ENCODE results near the gene IRF6.
"Not testable (repeated sequence)": the region's sequence is repeated elsewhere in the genome, so short reads cannot be mapped to it uniquely, and the experiment has no call there.

Gene IRF6

DNA sequence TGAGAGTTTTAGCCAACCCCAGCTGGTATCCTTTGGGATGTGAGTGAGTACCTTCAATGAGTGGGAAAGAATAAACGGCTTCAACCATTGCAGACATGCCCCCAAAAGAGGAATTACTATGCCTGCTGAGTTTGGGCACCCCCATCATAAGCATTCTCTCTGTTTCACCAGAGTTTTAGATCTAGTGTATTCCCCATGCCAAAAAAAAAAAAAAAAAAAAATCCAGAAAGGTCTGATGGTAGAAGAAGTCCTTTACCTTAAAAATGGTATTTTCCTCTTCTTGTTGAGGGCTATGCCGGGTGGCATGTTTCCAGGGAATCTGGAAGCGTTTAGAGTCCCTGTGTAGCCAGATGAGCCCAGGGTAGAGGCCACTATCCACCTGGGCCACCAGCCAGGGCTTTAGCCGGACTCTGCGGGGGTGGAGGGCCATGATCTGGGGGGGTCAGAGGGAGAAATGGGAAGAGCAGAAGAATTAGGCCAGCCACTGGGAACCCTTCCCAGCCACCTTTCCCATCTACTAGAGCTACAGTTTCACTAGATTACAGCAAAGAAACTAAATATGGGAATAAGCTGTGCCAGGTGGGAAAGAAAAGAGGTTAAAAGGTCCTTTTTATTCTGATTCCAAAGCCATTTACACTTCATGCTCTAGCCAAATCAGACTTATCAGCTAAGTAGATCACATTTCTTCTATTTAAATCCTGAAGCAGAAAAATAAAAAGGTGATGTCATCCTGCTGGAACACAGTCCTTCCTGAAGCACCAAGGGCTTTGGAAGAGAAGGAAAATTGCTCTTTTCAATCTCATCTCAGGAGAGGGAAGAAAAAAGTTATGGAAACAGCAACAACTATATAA is 4.7 kb downstream of the IRF6 start:
- DNase-seq (ENCODE audit: low read depth, low spot score): no peak
- no peak overlapping the region for H3K4me3 ChIP-seq (ENCODE audit: low read length)

GRCh38 chr1:209797978-209798639 is 7.8 kb downstream of the IRF6 start:
- no peak overlapping the region for H3K4me3 ChIP-seq (ENCODE audit: low read length)
- DNase-seq (ENCODE audit: low read depth, low spot score): no peak

- DNase-seq (ENCODE audit: low read depth, low spot score): not testable (repeated sequence)
Measured at GRCh38 chr1:209793711-209794110, 12.2 kb downstream of the IRF6 start.

DNA sequence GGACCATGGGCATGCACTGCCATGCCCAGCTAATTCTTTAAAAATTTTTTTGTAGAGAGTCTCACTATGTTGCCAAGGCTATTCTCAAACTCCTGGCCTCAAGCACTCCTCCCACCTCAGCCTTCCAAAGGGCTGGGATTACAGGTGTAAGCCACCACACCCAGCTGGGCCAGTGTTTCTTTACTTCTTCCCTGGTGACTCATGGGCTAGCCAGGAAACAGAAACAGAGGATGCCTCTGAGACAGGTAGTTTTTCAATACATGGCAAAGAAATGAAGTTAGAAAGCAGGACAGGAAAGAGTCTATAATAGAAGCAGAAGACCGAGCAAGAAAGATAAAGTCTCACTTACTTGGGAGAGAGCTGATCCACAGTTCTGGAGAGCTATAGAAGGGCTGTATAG is 14.0 kb downstream of the IRF6 start:
- DNase-seq (ENCODE audit: low read depth, low spot score): no peak
- H3K4me3 ChIP-seq (ENCODE audit: low read length): no peak overlapping the region

More at GRCh38 chr1:209793711-209794110, 12.2 kb downstream of the IRF6 start:
- not testable (repeated sequence) for H3K4me3 ChIP-seq (ENCODE audit: low read length)

DNA sequence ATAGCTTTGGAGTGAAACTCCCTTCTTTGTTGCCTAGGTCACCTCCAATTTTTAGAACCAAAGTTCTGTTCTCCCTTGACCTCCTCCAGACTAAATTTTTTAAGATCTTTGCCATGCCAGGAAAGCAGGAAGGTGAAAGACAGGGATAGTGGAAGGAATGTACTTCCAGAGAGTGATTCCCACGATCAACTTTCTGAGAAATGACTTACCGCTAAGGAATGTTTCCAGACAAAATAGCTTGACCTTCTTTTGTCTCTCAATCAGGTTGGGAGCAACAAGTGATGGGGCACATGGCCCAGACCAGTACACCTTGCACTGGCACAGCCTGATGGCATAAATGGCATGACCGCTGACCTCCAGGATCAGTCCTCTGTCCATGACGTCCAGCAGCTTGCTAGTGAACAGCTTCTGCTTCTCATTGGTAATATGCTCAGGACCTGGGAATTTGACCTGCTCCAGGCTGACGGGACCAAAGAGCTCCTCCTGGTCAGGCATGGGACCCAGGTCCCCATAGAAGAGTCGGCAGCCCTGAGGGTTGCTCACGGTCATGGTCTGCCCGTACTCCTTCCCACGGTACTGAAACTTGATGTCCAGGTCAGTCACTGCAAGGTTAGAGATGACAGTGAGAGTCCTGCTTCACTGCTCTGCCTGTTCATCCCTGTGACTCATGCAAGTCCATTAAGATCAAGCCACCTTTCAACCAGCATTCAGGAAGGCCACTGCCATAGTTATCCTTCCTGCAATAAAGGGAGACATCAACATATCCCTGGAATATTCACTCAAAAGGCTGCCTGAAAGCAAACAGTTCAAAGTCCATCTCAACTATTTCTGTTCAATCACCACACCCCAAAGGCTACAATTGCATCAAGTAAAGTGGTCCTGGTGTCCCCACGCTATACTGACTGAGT is 15.4 kb downstream of the IRF6 start:
- DNase-seq (ENCODE audit: low read depth, low spot score): no peak
- no peak overlapping the region for H3K4me3 ChIP-seq (ENCODE audit: low read length)

DNA sequence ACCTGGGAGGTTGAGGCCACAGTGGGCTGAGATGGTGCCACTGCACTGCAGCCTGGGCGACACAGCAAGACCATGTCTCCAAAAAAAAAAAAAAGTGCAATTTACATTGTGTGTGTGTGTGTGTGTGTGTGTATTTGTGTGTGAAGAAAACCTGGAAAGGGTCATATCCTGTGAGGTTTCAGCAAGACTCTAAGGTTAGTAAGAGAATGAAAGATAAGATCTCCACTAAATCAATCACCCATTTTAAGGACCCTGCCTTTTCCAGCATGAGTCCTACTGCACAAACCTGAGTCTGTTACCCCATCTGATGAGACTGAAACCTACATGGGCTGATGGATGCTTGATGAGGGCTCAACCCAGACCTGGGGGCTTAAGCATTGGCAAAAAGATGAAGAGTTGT is 16.7 kb downstream of the IRF6 start:
- H3K4me3 ChIP-seq (ENCODE audit: low read length): no peak overlapping the region
- DNase-seq (ENCODE audit: low read depth, low spot score): no peak

DNA sequence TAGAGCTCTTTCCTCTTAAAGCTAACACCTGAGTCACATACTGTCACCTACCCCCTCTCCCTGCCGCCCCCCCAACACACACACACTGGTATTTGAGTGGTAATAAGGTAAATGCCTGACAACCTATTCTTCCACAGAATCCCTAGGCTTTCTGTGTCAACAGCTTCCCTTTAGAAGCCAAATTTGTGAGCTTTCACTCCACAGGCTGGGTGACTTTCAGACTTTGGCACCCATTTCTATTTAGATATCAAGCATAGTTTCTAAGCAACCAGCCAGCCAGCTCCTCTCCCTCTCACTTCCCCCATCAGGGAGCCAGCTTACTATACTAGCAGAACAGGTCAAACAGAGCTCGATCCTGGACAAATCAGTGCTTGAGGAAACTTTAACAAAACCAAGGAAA is 18.4 kb downstream of the IRF6 start:
- no peak for DNase-seq (ENCODE audit: low read depth, low spot score)
- H3K4me3 ChIP-seq (ENCODE audit: low read length): no peak overlapping the region

DNA sequence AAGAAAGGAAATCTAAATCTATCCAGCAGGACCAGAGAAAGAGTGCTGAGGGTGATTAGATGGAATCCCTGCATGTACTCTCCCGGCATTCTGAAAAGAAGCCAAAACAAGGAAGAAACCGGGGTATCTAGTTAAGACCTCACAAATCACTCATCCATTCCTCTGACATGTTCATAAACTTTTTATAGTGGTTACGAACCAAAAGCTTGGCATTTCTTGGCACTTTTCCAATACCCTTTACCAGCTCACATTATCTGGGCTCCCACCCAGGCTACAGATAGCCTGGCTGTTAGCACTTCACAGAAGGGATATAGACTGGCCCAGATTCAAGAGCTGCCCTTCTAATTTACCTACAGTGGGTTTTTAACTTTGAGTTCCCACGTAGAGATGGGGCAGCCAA is 19.8 kb downstream of the IRF6 start:
- no peak for DNase-seq (ENCODE audit: low read depth, low spot score)
- H3K4me3 ChIP-seq (ENCODE audit: low read length): no peak overlapping the region

DNA sequence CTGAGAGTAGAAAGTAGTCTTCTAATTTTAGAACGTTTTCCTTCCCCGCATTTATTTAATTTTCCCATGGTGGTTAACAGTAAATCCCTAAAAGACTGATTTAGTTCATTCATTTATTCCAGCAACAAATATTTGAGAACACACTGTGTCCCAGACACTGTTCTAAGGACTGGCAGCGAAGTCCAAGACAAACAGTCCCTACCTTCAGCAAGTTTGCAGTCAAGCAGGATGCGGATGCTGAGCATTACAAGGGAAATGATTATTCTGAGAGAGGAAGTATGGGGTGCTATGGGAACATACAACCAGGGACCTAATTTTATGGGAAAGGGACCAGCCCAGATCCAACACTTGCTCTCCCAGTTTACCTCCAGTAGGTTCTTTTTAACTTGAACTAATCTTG is 20.4 kb downstream of the IRF6 start:
- no peak for DNase-seq (ENCODE audit: low read depth, low spot score)

DNA sequence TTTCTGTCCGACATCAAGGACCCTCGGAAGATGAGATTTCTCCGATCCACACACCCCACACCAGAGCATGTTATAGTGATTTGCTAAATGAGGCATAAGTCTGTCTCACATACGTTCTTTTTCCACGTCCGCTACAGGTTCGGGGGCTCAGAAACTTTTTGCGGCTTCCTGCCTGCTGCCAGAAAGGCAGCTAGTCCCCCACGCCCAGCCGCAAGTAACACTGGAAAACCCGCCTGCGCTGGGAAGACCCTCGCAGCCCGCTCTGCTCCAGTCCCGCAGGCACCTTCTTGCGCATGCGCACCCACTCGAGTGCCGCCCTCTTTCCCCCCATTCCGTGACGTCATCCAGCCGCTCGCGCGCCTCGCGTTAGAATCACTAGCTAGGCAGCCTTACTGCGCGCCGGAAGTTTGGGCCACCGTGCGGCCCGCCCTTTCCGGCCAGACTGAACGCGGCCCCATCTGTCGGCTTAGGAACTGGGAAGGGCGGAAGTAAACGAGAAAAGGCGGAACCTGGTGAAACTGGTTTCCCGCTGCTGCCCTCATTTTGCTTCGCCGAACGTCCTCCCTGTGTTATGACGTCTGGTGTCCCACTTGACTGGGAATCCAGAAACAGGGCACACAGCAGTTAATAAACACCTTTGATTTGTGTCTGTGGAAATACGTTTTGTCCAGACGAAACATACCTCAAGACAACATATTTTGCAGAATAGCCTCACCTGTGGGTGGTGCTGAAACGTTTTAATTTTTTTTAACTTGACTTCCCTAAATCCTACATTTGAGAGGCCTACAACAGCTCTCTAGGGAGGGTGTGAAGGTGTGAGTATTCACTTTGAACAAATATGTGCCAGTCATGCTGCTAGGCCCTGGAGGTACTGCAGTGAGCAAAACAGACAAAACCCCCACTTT is 21.4 kb downstream of the IRF6 start, which contains the start of gene C1orf74:
C1orf74 (minus strand) TSS at position 295 of the 905 bp plus-strand sequence. CDS start 925 bp downstream, outside the sequence.
- DNase-seq (ENCODE audit: low read depth, low spot score): peak; percentile 96
- H3K4me3 ChIP-seq (ENCODE audit: low read length): peak within 1 kb of the TSS; percentile 64

More for the DNA sequence above, 20.4 kb downstream of the IRF6 start:
- H3K4me3 ChIP-seq (ENCODE audit: low read length): no peak overlapping the region

- H3K4me3 ChIP-seq (ENCODE audit: low read length): peak overlapping the region; percentile 64
- no peak for DNase-seq (ENCODE audit: low read depth, low spot score)
Measured at GRCh38 chr1:209783386-209783785, 22.6 kb downstream of the IRF6 start.

- no peak overlapping the region for H3K4me3 ChIP-seq (ENCODE audit: low read length)
Measured at GRCh38 chr1:209780268-209780667, 25.7 kb downstream of the IRF6 start.

DNA sequence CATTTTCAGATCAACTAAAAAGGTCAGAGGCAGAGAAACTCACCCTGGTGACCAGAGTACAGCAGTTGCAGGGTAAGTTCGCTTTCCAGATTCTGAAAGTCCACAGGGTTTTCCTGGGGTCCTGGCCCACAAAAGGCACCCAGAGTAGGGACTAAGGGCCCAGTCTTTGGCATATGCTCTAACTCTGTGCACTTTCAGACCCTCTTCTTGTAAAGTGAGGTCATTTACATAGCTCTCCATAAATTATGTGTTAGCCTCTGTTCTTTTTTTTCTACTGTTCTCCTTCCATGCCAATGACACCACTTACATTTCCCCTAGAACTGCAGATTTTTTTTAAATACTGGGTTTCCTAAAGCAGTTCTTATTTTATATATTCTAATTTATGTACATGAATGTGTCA is 27.8 kb downstream of the IRF6 start:
- no peak overlapping the region for H3K4me3 ChIP-seq (ENCODE audit: low read length)
- no peak for DNase-seq (ENCODE audit: low read depth, low spot score)

More at GRCh38 chr1:209780268-209780667, 25.7 kb downstream of the IRF6 start:
- no peak for DNase-seq (ENCODE audit: low read depth, low spot score)

GRCh38 chr1:209777587-209777986 is 28.4 kb downstream of the IRF6 start:
- no peak for DNase-seq (ENCODE audit: low read depth, low spot score)

DNA sequence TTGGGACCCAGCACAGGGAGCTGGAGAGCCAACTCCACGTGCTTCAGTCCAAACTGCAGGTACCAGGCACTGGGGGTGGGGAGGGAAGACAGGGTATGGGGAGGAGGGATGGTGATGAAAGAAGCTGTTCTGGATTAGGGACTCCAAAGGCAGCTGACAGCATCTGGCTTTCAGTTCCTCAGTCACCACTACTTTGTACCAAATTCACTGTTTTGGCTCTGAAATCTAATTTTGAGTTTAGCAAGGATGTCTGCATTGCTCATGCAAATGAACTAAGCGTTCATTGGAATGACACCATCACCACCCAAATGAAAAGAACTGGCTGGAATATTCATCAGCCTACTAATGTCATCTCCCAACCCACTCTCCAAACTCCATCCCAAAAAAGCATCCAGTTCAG is 30.3 kb downstream of the IRF6 start:
- no peak for DNase-seq (ENCODE audit: low read depth, low spot score)
- no peak overlapping the region for H3K4me3 ChIP-seq (ENCODE audit: low read length)

More at GRCh38 chr1:209777587-209777986, 28.4 kb downstream of the IRF6 start:
- H3K4me3 ChIP-seq (ENCODE audit: low read length): no peak overlapping the region

DNA sequence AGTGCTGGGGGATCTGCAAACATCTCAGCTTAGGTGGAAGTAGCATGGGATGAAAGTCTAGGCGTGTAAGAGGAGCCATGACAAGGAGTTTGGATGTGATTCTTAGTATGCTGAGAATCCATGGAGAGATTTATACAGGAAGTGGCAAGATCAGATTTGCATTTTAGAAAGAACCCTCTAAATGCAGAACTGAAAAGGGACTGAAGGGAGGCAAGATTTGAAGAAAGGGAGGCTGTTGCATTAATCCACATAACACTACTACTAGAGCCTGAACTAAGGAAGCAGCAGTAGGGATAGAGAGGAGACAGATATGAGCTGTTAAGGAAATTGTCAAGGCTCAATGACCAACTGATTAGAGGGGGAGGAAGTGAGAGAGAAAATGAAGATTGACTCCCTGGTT is 31.4 kb downstream of the IRF6 start:
- H3K4me3 ChIP-seq (ENCODE audit: low read length): no peak overlapping the region
- no peak for DNase-seq (ENCODE audit: low read depth, low spot score)

DNA sequence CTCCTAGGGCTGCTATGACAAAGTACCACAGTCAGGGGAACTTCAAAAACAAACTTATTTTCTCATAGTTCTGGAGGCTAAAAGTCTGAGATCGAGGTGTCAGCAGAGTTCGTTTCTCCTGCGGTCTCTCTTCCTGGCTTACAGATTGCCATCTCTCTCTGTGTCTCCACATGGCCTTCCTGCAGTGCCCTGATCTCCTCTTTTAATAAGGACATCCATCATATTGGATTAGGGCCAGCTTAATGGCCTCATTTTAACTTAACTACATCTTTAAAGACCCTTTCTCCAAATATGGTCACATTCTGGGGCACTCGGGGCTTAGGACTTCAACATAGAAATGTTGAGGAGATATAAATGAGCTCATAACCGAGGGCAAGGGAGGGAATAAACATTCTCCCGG is 33.8 kb downstream of the IRF6 start:
- DNase-seq (ENCODE audit: low read depth, low spot score): peak; percentile 48
- H3K4me3 ChIP-seq (ENCODE audit: low read length): no peak overlapping the region

- H3K4me3 ChIP-seq (ENCODE audit: low read length): no peak overlapping the region; the same call in 1 of the 2 replicates
- no peak for DNase-seq (ENCODE audit: low read depth, low spot score)
Measured at GRCh38 chr1:209770636-209771415, 35.1 kb downstream of the IRF6 start.

Data from Jurkat, Clone E6-1 (cell line).